H1 (cell line): ENCODE data around the gene GNAQ. TPM values are rescaled to one million over a fixed set of nuclear protein-coding genes. Genes with fewer than 3 reads are reported as not detected.

Experiments used
- CTCF ChIA-PET: fragments of 300-600 bp; sonication (Branson Sonifier 250); formaldehyde crosslinking; loops from one replicate; lab custom pipeline; 2021; ENCODE audit not compliant: partially characterized antibody; lab: Charles Lee
- POLR2A ChIA-PET: fragments of 300-600 bp; sonication (Branson Sonifier 250); formaldehyde crosslinking; loops from one replicate; lab custom pipeline; 2021; ENCODE audit warnings: inconsistent platforms; ENCODE audit not compliant: partially characterized antibody; lab: Charles Lee
- DNase-seq, 2 experiments: peaks; one replicate each; pipeline versions ENCODE4 v3.0.0 to v3.0.0-alpha.2; 2010 to 2022; ENCODE audit warnings: low spot score in 2 of 2, low read depth in 1 of 2, mixed read lengths in 1 of 2
- FAIRE-seq: peaks from 2 replicates; lab custom pipeline; 2011; peaks lifted over from hg19 to GRCh38; lab: Jason Lieb, UNC
- H2AFZ ChIP-seq: 2 replicates; pipeline ENCODE4 v1.8.1; 2012; ENCODE audit warnings: low read length, inconsistent platforms
- H2AK5ac ChIP-seq: 2 replicates; pipeline ENCODE4 v1.6.1; 2013; ENCODE audit warnings: low read depth, low read length
- H2BK120ac ChIP-seq: replicated peaks from 2 replicates; pipeline ENCODE3; 2013; ENCODE audit warnings: low read depth, low read length, inconsistent platforms
- H2BK12ac ChIP-seq: 2 replicates; pipeline ENCODE4 v1.6.1; 2013; ENCODE audit warnings: low read depth, low read length
- H2BK15ac ChIP-seq: 2 replicates; pipeline ENCODE4 v1.6.1; 2013; ENCODE audit warnings: low read length
- H2BK20ac ChIP-seq: 2 replicates; pipeline ENCODE4 v1.6.1; 2013; ENCODE audit warnings: low read length
- H2BK5ac ChIP-seq: 2 replicates; pipeline ENCODE4 v1.6.1; 2013; ENCODE audit warnings: low read depth, low read length
- H3K14ac ChIP-seq: 2 replicates; pipeline ENCODE4 v1.6.1; 2013; ENCODE audit warnings: inconsistent platforms; ENCODE audit not compliant: insufficient read length
- H3K18ac ChIP-seq: 2 replicates; pipeline ENCODE4 v1.6.1; 2013; ENCODE audit warnings: low read length; ENCODE audit errors: extremely low read depth
- H3K23ac ChIP-seq: 2 replicates; pipeline ENCODE4 v1.6.1; 2013; ENCODE audit warnings: inconsistent platforms; ENCODE audit not compliant: insufficient read length
- H3K23me2 ChIP-seq: 2 replicates; pipeline ENCODE4 v1.6.1; 2013; ENCODE audit warnings: low read depth, low read length
- H3K27ac ChIP-seq: 2 replicates; pipeline ENCODE4 v1.6.1; 2011; ENCODE audit warnings: low read depth, low read length, inconsistent platforms
- H3K27me3 ChIP-seq, 4 experiments: replicated peaks in 1 of 4; 1 replicate in 1 of 4; 2 replicates in 3 of 4; pipeline versions ENCODE4 v1.6.1 to v1.8.1; 2011 to 2013; ENCODE audit warnings: low read length in 3 of 4, mild to moderate bottlenecking in 3 of 4, inconsistent platforms in 2 of 4, mixed read lengths in 2 of 4, moderate library complexity in 1 of 4; ENCODE audit not compliant: control insufficient read depth in 3 of 4, insufficient read depth in 3 of 4; ENCODE audit errors: extremely low read depth in 1 of 4
- H3K36me3 ChIP-seq, 4 experiments: 2 replicates each; pipeline versions ENCODE4 v1.6.1 to v1.8.1; 2011 to 2013; ENCODE audit warnings: mild to moderate bottlenecking in 4 of 4, low read length in 3 of 4, moderate library complexity in 2 of 4, control low read depth in 1 of 4, inconsistent platforms in 1 of 4; ENCODE audit not compliant: insufficient read depth in 4 of 4, control insufficient read depth in 2 of 4
- H3K4ac ChIP-seq: replicated peaks from 2 replicates; pipeline ENCODE3; 2013; ENCODE audit warnings: low read length, low read depth, mixed read lengths, inconsistent platforms; ENCODE audit not compliant: insufficient read length
- H3K4me1 ChIP-seq, 4 experiments: replicated peaks in 1 of 4; 1 replicate in 1 of 4; 2 replicates in 3 of 4; pipeline versions ENCODE4 v1.6.1 to v1.8.1; 2011 to 2013; ENCODE audit warnings: low read length in 3 of 4, inconsistent platforms in 2 of 4, mixed read lengths in 1 of 4; ENCODE audit not compliant: insufficient read depth in 4 of 4, control insufficient read depth in 3 of 4
- H3K4me2 ChIP-seq, 2 experiments: 2 replicates each; pipeline versions ENCODE4 v1.6.1 to v1.8.1; 2011 to 2013; ENCODE audit warnings: low read depth in 2 of 2, low read length in 2 of 2, control low read depth in 1 of 2, inconsistent platforms in 1 of 2, mild to moderate bottlenecking in 1 of 2; ENCODE audit not compliant: insufficient read depth in 1 of 2
- H3K4me3 ChIP-seq, 4 experiments: fragments of 200-600, 300-600 bp in 1 of 4; sonication (generic), shearing (Covaris generic), sonication (Bioruptor Twin) in 1 of 4; 2 replicates each; pipeline versions ENCODE4 v1.5.1 to v1.8.1; 2011 to 2016; ENCODE audit warnings: low read length in 4 of 4, low read depth in 3 of 4, control low read depth in 2 of 4, inconsistent platforms in 2 of 4, mild to moderate bottlenecking in 2 of 4, mixed read lengths in 1 of 4, moderate library complexity in 1 of 4; ENCODE audit not compliant: insufficient read depth in 2 of 4; ENCODE audit errors: extremely low read depth in 1 of 4
- H3K56ac ChIP-seq: replicated peaks from 2 replicates; pipeline ENCODE3; 2013; ENCODE audit warnings: low read depth, mild to moderate bottlenecking, mixed read lengths, low read length, inconsistent platforms; ENCODE audit not compliant: insufficient read length
- H3K79me1 ChIP-seq: 2 replicates; pipeline ENCODE4 v1.6.1; 2013; ENCODE audit warnings: low read depth, low read length, control low read depth
- H3K79me2 ChIP-seq, 2 experiments: 2 replicates each; pipeline versions ENCODE4 v1.6.1 to v1.8.1; 2012 to 2013; ENCODE audit warnings: low read length in 2 of 2, mild to moderate bottlenecking in 2 of 2, inconsistent platforms in 1 of 2; ENCODE audit not compliant: insufficient read depth in 2 of 2, control insufficient read depth in 1 of 2
- H3K9ac ChIP-seq, 4 experiments: replicated peaks in 1 of 4; 1 replicate in 1 of 4; 2 replicates in 3 of 4; pipeline versions ENCODE4 v1.6.1 to v1.8.1; 2011 to 2013; ENCODE audit warnings: low read depth in 3 of 4, low read length in 3 of 4, control low read depth in 2 of 4, mild to moderate bottlenecking in 2 of 4, moderate library complexity in 2 of 4, inconsistent platforms in 1 of 4; ENCODE audit errors: extremely low read depth in 1 of 4
- H3K9me3 ChIP-seq, 2 experiments: 2 replicates each; pipeline versions ENCODE4 v1.6.1 to v1.8.1; 2012 to 2013; ENCODE audit warnings: mild to moderate bottlenecking in 2 of 2, moderate library complexity in 2 of 2, control low read depth in 1 of 2, inconsistent platforms in 1 of 2, low read depth in 1 of 2, low read length in 1 of 2, mixed read lengths in 1 of 2; ENCODE audit not compliant: insufficient read depth in 2 of 2
- H4K20me1 ChIP-seq, 2 experiments: replicated peaks in 1 of 2; 2 replicates each; pipeline versions ENCODE3 to v1.8.1; 2011 to 2013; ENCODE audit warnings: inconsistent platforms in 2 of 2, low read length in 2 of 2, mild to moderate bottlenecking in 1 of 2; ENCODE audit not compliant: insufficient read depth in 2 of 2, control insufficient read depth in 1 of 2
- H4K5ac ChIP-seq: 2 replicates; pipeline ENCODE4 v1.6.1; 2013; ENCODE audit warnings: low read length, low read depth, mixed read lengths, inconsistent platforms; ENCODE audit not compliant: insufficient read length
- H4K8ac ChIP-seq: 2 replicates; pipeline ENCODE4 v1.8.0; 2013; ENCODE audit warnings: mild to moderate bottlenecking, moderate library complexity, low read length, inconsistent platforms; ENCODE audit not compliant: insufficient read depth; ENCODE audit errors: extremely low read depth
- H4K91ac ChIP-seq: replicated peaks from 2 replicates; pipeline ENCODE3; 2013; ENCODE audit warnings: low read length, mixed read lengths, inconsistent platforms; ENCODE audit not compliant: insufficient read length
- CHD7 ChIP-seq: fragments of 300-600 bp; sonication (generic); IDR thresholded peaks from 2 replicates; pipeline ENCODE4 v1.7.1; 2012; ENCODE audit warnings: low read length, moderate library complexity, mild to moderate bottlenecking, inconsistent platforms; ENCODE audit not compliant: insufficient replicate concordance
- polyA plus RNA-seq, 7 experiments: library from polyadenylated mRNA; depleted of rRNA in 3 of 7; stranded (reverse) in 5 of 7; unstranded in 2 of 7; fragments of >200 nt in 5 of 7; fragments of 200-250 nt in 2 of 7; gene quantifications; 1 replicate in 5 of 7; 2 replicates in 1 of 7; 4 replicates in 1 of 7; pipeline versions ENCODE4 v1.2.1 to v1.2.3, GENCODE V29; 2011 to 2013; ENCODE audit warnings: missing spikeins in 2 of 7, mixed read lengths in 2 of 7
- total RNA-seq: library from RNA; stranded (reverse); fragmentation: NEBNext Ultra II Directional; extraction: Animal tissue kit (Norgen Biotek cat#: 25700); gene quantifications from 2 replicates; pipeline ENCODE4 v1.2.1, GENCODE V29; 2021

Gene GNAQ
- total and polyA plus RNA-seq, 2 of the 8 experiments (the other 6 are each of a cell fraction or from before 2014, with no cell fraction given): 22.8 to 63.8 TPM

- Histone ChIP-seq H3K4me3 (no peak overlapping the region), H3K56ac (no peak overlapping the region), H3K9ac (no peak overlapping the region), H2BK120ac (no peak overlapping the region), H3K36me3 (no peaks in the 10 kb centered on the region), H3K27ac (no peak overlapping the region), H3K23me2 (no peaks in the 10 kb centered on the region), H2BK12ac (no peak overlapping the region), H3K9me3 (no peaks in the 10 kb centered on the region), H2BK15ac (no peak overlapping the region), H3K4ac (no peak overlapping the region), H3K27me3 (no peaks in the 10 kb centered on the region), H2BK20ac (no peak overlapping the region), H4K8ac (no peak overlapping the region), H2AFZ (no peak overlapping the region), H3K4me2 (no peak overlapping the region), H4K91ac (no peak overlapping the region), H3K23ac (no peak overlapping the region), H2BK5ac (no peak overlapping the region), H3K18ac (no peak overlapping the region), H2AK5ac (no peak overlapping the region), H3K79me2 (peaks cover 0 to 92% of the 10 kb centered on the region in 2 experiments; a peak in 3 of 4 replicates), H4K20me1 (peaks cover 3 to 5% of the 10 kb centered on the region in 2 experiments), H4K5ac (no peak overlapping the region), H3K14ac (no peak overlapping the region), H3K79me1 (peaks cover under 1% of the 10 kb centered on the region; the same call in 1 of the 2 replicates), H3K4me1 (peaks cover 0 to 6% (median under 1%) of the 10 kb centered on the region in 4 experiments; a peak in 6 of 7 replicates)
- CTCF ChIA-PET: interaction anchor here (0.8 to 1.4 kb wide), 2 partner anchors 11 to 20 kb away, joined by 3 to 5 read pairs; no protein-coding TSS in a partner anchor
- POLR2A ChIA-PET: no interaction called here
- FAIRE-seq: no peak
- DNase-seq: no peak
- no peak for TF ChIP-seq CHD7
Observed at GRCh38 chr9:78015241-78015640, 16.4 kb downstream of the GNAQ start.
